Measurements from ENCODE around the gene ITSN1.

DNA sequence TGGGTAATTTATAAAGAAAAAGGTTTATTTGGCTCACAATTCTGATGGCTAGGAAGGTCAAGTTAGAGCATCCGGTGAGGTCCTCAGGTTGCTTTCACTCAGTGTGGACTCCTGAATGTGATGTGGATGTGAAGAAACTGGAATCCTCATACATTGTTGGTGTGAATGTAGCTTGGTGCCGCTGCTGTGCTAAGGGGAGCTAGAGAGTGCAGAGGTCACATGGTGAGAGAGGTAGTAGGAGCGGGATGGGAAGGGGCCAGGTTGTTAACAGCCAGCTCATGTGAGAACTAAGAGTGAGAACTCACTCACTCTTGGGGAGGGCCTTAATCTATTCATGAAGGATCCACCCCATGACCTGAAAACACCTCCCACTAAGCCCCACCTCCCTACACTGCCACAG is 21.8 kb downstream of the ITSN1 start:
- TF ChIP-seq, protein P1, sequence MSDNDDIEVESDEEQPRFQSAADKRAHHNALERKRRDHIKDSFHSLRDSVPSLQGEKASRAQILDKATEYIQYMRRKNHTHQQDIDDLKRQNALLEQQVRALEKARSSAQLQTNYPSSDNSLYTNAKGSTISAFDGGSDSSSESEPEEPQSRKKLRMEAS (IDR thresholded peaks at IDR 0.05): no peak
- TF ChIP-seq RAD21 (IDR thresholded peaks at IDR 0.05; ENCODE audit: low read depth): no peak

All from Ishikawa (cell line).